GM18507 (cell line): Measurements from ENCODE around the gene B4GALT1.
A peak's percentile ranks its signal among the peaks of the same experiment; 100 is the strongest.

Experiments
- DNase-seq: peaks from one replicate; pipeline ENCODE4 v3.0.0; 2011; ENCODE audit warnings: low read depth; ENCODE audit not compliant: insufficient read length; ENCODE audit errors: extremely low spot score
- FAIRE-seq: peaks from 2 replicates; lab custom pipeline; 2011; peaks lifted over from hg19 to GRCh38; lab: Jason Lieb, UNC

Gene B4GALT1

DNA sequence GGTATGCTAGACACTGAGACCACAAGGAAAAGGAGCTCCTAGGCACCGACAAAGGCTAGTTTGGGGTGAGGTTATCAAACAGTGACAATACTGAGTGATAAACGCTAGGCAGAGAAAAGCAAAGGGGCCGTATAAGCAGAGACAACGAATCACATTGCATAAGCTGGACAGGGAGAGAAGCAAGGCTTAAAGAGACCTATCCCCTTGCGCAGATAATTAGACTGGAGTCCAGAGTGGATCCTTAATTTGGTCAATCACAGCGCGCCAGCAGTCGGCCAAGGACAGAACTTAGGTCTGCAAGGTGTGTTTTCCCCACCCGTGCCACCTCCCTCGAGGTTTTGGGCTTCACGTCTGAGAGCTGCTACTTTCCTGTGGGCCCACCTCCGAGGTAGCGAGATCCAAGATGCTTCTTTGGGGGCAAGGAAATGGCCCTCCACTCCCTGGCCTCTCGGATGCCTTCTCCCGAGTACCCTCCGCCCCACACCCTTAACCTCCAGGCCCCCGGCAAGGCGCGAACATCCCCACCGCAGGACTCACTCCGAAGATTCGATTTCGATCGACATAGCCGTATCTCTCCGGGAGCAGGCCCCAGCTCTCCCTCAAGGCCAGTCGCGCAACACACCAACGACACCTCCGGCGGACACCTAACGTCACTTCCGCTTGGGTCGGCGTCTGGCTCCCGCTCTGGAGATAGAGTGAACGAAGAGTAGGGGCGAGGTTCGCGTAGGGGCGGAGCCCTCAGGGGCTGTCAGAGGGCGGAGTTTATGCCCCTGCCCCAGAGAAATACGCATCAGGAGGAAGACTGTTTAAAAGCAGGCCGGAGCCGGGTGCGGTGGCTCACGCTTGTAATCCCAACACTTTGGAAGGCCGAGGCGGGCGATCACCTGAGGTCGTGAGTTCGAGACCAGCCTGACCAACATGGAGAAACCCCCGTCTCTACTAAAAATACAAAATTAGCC, 90.8 kb downstream of the B4GALT1 start, which contains the start of gene SMU1:
Gene SMU1 (minus strand): TSS at position 629 of the 959 bp plus-strand sequence. CDS start 66 bp downstream, at position 563.
- FAIRE-seq, result peak; percentile 97
- peak; percentile 93 for DNase-seq

GRCh38 chr9:33068991-33069390, 98.1 kb downstream of the B4GALT1 start:
- no peak for DNase-seq
- FAIRE-seq, result no peak

- peak; percentile 86 for FAIRE-seq
- peak; percentile 43 for DNase-seq
Observed at GRCh38 chr9:33065157-33066076, 101.7 kb downstream of the B4GALT1 start.
